ENCODE results near the gene KCTD10. TPM values are rescaled to one million over a fixed set of nuclear protein-coding genes. Genes with fewer than 3 reads are reported as not detected.

Gene KCTD10
- total RNA-seq, 6 donors from 2014 or later: 50.6 to 70.2 (median 63.0) TPM

DNA sequence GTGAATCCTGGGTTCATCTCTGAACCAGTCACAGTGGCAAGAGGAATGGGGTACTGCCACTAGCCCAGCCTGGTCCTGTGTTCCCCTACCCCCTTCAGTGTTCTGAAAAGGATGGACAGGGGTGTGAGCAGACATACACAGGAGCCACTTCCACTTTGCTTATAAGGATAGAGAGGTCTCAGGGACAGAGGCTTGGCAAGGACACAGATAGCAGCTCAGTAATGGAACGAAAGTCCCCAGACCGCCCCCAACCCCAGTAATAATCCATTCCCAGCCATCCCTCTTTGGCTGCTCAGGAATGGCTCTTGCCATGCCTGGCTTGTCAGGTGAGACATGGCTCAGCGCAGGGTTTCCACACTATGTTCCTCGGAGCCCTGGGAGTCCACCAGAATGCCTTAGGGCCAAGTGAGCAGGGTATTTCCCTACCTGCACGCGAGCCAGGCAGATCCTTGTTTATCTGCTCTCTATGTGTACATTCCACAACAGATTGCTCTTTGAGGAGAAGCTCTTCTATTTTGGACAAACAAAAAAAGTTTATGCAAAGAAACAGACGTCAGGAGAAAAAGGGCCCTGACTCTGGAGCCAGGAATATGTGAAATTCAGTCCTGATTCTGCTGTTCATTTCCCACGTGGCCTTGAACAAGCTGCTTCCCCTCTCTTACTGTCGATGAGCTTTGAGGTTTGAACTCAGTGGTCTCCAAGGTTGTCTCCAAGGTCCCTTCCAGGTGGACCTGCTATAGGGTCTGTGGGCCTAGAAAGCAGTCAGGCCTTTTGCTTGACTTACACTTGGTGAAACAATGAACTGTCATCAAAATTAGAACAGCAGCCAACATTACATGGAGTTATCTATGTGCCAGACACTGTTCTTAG is 10.3 kb upstream of the KCTD10 start:
- H3K36me3 ChIP-seq: peaks cover 67 to 94% (median 84%) of the 10 kb centered on the region in 4 donors
- H3K4me1 ChIP-seq: no peaks in the 10 kb centered on the region
- DNase-seq (no peak), ATAC-seq (ENCODE audit: low FRiP score in 2 of 2) (no peak)
- no peaks in the 10 kb centered on the region for H3K27me3 ChIP-seq
- TF ChIP-seq, protein P1, sequence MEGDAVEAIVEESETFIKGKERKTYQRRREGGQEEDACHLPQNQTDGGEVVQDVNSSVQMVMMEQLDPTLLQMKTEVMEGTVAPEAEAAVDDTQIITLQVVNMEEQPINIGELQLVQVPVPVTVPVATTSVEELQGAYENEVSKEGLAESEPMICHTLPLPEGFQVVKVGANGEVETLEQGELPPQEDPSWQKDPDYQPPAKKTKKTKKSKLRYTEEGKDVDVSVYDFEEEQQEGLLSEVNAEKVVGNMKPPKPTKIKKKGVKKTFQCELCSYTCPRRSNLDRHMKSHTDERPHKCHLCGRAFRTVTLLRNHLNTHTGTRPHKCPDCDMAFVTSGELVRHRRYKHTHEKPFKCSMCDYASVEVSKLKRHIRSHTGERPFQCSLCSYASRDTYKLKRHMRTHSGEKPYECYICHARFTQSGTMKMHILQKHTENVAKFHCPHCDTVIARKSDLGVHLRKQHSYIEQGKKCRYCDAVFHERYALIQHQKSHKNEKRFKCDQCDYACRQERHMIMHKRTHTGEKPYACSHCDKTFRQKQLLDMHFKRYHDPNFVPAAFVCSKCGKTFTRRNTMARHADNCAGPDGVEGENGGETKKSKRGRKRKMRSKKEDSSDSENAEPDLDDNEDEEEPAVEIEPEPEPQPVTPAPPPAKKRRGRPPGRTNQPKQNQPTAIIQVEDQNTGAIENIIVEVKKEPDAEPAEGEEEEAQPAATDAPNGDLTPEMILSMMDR (IDR thresholded peaks at IDR 0.05): no peak
- TF ChIP-seq POLR2A (IDR thresholded peaks at IDR 0.05) (no peak), POLR2AphosphoS5 (IDR thresholded peaks at IDR 0.05) (no peak), EP300 (IDR thresholded peaks at IDR 0.05) (no peak)
- WGBS, 2 donors: 87 to 95% methylated on average over 9 of the region's 9 CpGs
- no peaks in the 10 kb centered on the region for H3K9me3 ChIP-seq
- no peak overlapping the region for H3K4me3 ChIP-seq
- H3K27ac ChIP-seq: no peak overlapping the region

DNA sequence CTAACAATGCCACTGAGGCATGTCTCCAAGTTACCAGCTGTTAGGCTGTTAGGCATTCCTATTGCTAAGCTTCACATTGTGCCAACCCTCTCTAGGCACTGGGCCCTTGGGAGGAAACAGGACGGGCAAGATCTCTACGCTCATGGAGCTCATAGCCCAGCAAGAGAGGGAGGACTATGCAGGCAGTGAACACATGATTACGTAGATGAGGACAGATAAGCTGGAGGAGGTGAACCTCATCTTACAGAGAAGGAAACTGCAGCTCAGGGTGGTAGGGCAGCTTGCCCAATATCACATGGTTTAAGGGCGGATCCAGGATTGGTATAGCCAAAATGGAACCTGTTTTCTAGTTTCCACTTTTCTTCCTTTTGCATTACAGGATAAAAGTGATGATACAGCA is 8.1 kb upstream of the KCTD10 start:
- Histone ChIP-seq H3K36me3 (peaks cover 51 to 77% (median 72%) of the 10 kb centered on the region in 4 donors), H3K4me1 (no peaks in the 10 kb centered on the region), H3K4me3 (no peak overlapping the region), H3K9me3 (no peaks in the 10 kb centered on the region), H3K27ac (no peak overlapping the region), H3K27me3 (no peaks in the 10 kb centered on the region)
- ATAC-seq (ENCODE audit: low FRiP score in 2 of 2): no peak
- DNase-seq: no peak
- TF ChIP-seq, protein P1 (IDR thresholded peaks at IDR 0.05): no peak
- TF ChIP-seq EP300 (IDR thresholded peaks at IDR 0.05): no peak
- no peak for TF ChIP-seq POLR2A (IDR thresholded peaks at IDR 0.05)
- no peak for TF ChIP-seq POLR2AphosphoS5 (IDR thresholded peaks at IDR 0.05)
- WGBS, 2 donors: 78 to 85% methylated on average over 4 of the region's 4 CpGs

DNA sequence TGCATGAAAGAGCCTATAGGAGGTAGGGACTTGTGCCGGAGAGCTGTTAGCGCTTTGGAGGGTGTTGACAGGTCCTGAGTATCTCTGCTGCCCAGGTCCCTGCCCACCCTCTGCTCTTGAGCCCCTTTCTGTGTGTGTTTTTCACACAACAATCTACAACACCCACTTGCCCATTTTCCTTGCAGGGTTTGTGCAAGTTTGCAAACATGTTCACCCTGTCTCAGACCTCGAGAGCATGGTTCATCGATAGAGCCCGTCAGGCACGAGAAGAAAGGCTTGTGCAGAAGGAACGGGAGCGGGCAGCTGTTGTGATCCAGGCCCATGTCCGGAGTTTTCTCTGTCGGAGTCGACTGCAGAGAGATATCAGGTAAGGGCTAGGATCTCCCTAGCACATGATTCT is 6.2 kb upstream of the KCTD10 start:
- Histone ChIP-seq H3K36me3 (peaks cover 39 to 59% (median 53%) of the 10 kb centered on the region in 4 donors), H3K27ac (no peak overlapping the region), H3K4me3 (no peak overlapping the region), H3K9me3 (no peaks in the 10 kb centered on the region), H3K4me1 (peaks cover 7 to 14% (median 13%) of the 10 kb centered on the region in 4 donors), H3K27me3 (no peaks in the 10 kb centered on the region)
- ATAC-seq (ENCODE audit: low FRiP score in 2 of 2): no peak
- TF ChIP-seq POLR2AphosphoS5 (IDR thresholded peaks at IDR 0.05): no peak
- no peak for TF ChIP-seq EP300 (IDR thresholded peaks at IDR 0.05)
- TF ChIP-seq, protein P1 (IDR thresholded peaks at IDR 0.05): no peak
- no peak for TF ChIP-seq POLR2A (IDR thresholded peaks at IDR 0.05)
- WGBS, 2 donors: 95 to 96% methylated on average over 11 of the region's 11 CpGs
- no peak for DNase-seq

DNA sequence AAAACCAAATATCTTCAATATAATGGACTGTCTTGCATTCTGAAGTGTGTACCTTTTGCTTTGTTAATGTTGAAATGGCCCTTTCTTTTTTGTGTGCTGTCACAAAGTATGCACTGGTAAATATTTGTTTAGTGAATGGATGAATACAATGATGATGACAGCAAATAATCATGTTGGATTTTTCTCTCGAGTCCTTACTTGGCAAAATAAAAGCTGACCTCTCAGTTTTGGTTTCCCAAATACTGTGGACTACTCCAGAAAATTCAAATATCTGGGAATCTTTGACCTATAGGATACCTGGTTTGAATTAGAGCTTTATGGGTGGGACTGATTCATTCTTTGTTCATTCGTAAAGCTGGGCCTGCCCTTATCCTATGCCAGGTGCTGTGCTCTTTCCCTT is 5.8 kb upstream of the KCTD10 start:
- TF ChIP-seq, protein P1 (IDR thresholded peaks at IDR 0.05): no peak
- TF ChIP-seq EP300 (IDR thresholded peaks at IDR 0.05) (no peak), POLR2AphosphoS5 (IDR thresholded peaks at IDR 0.05) (no peak), POLR2A (IDR thresholded peaks at IDR 0.05) (no peak)
- no peak for DNase-seq
- Histone ChIP-seq H3K27ac (no peak overlapping the region), H3K36me3 (peaks cover 35 to 54% (median 49%) of the 10 kb centered on the region in 4 donors), H3K9me3 (no peaks in the 10 kb centered on the region), H3K4me3 (no peak overlapping the region), H3K27me3 (no peaks in the 10 kb centered on the region), H3K4me1 (peaks cover 11 to 18% (median 16%) of the 10 kb centered on the region in 4 donors)
- ATAC-seq (ENCODE audit: low FRiP score in 2 of 2): no peak
- 56 to 77% methylated on average over 2 of the region's 2 CpGs for WGBS, 2 donors
